Nephron (organoid): ENCODE results near the gene HECW1.
A peak's percentile ranks its signal among the peaks of the same experiment; 100 is the strongest.

Experiments
- H3K27ac Mint-ChIP-seq, 3 experiments: 2 replicates each; pipeline ENCODE4 v1.8.0; 2020; ENCODE audit warnings: mixed read lengths in 3 of 3, mild to moderate bottlenecking in 2 of 3, moderate library complexity in 1 of 3
- H3K27me3 Mint-ChIP-seq: 2 replicates; pipeline ENCODE4 v1.8.0; 2021; ENCODE audit warnings: low read depth, mild to moderate bottlenecking, moderate library complexity, mixed read lengths
- H3K36me3 Mint-ChIP-seq: 2 replicates; pipeline ENCODE4 v1.8.0; 2020; ENCODE audit warnings: low read depth, mixed read lengths
- H3K4me1 Mint-ChIP-seq: 2 replicates; pipeline ENCODE4 v1.8.0; 2020; ENCODE audit warnings: mixed read lengths
- H3K4me3 Mint-ChIP-seq, 3 experiments: 2 replicates each; pipeline ENCODE4 v1.8.0; 2020; ENCODE audit warnings: mild to moderate bottlenecking in 3 of 3, mixed read lengths in 3 of 3, moderate library complexity in 2 of 3
- H3K9me3 Mint-ChIP-seq: 2 replicates; pipeline ENCODE4 v1.8.0; 2020; ENCODE audit warnings: mixed read lengths
- TF ChIP-seq, protein P1 (sequence below), 3 experiments: fragments of 200-600 bp; sonication (generic); IDR thresholded peaks; one replicate each; pipeline ENCODE4 v1.5.0; 2021; ENCODE audit warnings: antibody characterized with exemption in 3 of 3; ENCODE audit not compliant: unreplicated experiment in 3 of 3

HECW1 gene

DNA sequence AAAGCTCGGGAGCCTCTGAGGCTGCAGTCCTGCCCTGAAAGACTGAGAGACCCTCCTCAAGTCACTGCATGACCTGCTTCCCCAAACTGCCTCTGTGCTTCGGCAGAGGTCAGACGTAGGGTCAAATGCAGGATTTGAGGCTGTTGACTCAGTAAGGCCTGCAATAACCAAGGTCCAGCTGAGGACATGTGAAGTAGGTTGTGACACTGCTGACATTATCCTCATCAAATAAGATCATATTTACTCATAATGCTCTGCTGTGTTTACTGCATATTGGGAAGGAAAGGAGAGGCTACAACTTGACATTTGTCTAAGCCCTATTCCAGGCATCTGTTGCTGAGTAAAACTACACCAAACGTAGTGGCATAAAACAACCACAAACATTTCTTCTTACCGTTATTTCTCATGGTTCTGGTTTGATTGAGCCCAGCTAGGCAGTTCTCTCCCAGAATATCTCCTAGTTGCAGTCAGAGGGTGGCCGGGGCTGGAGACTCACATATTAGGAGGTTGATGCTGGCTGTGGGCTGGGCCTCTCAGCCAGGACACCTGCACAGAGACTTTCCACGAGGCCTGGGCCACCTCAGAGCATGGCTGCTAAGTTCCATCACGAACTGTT is 348.4 kb downstream of the HECW1 start:
- TF ChIP-seq, protein P1, sequence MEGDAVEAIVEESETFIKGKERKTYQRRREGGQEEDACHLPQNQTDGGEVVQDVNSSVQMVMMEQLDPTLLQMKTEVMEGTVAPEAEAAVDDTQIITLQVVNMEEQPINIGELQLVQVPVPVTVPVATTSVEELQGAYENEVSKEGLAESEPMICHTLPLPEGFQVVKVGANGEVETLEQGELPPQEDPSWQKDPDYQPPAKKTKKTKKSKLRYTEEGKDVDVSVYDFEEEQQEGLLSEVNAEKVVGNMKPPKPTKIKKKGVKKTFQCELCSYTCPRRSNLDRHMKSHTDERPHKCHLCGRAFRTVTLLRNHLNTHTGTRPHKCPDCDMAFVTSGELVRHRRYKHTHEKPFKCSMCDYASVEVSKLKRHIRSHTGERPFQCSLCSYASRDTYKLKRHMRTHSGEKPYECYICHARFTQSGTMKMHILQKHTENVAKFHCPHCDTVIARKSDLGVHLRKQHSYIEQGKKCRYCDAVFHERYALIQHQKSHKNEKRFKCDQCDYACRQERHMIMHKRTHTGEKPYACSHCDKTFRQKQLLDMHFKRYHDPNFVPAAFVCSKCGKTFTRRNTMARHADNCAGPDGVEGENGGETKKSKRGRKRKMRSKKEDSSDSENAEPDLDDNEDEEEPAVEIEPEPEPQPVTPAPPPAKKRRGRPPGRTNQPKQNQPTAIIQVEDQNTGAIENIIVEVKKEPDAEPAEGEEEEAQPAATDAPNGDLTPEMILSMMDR (IDR thresholded peaks at IDR 0.05; ENCODE audit: unreplicated experiment in 3 of 3) = no peak
- Mint-ChIP-seq H3K4me1 (peaks cover 64% of the 10 kb centered on the region), H3K36me3 (no peaks in the 10 kb centered on the region), H3K27me3 (peaks cover 8% of the 10 kb centered on the region), H3K9me3 (no peaks in the 10 kb centered on the region), H3K27ac (peak overlapping the region in 1 of 3 experiments; percentile 51), H3K4me3 (peak overlapping the region in 1 of 3 experiments; percentile 26)

DNA sequence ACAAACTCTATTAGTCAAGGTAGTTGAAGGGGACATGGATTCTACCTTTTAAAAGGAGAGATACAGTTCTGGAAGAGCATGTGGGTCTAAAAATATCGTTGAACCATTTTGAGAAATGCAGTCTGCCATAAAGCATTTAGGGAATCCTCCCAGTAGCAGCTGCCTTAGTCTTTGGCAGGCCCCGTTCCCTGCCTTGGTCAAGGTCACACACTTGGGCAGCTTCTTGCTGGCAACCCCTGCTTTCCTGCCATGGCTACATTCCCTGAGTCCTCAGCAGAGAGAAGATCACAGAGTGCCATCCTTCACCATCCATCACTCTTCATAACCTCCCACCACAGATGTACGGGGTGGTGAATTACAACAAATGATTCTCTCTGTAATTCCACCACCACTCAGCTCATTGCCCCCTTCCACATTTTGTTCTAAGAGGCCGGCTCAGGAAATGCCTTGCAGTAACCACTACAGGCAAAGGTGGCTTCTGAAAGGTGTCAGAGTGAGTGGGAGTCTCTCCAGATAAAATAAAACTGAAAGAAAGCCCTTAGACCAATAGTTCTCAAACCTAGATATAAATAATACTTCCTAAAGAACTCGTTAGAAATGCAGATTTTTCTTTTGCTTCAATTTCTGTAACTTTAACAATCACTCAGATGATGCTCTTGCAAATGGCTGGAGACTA is 349.0 kb downstream of the HECW1 start:
- no peaks in the 10 kb centered on the region for H3K9me3 Mint-ChIP-seq
- peaks cover 8% of the 10 kb centered on the region for H3K27me3 Mint-ChIP-seq
- TF ChIP-seq, protein P1 (IDR thresholded peaks at IDR 0.05; ENCODE audit: unreplicated experiment in 3 of 3) = no peak
- H3K27ac Mint-ChIP-seq = peak overlapping the region in 2 of 3 experiments; percentile 40 to 51
- peaks cover 71% of the 10 kb centered on the region for H3K4me1 Mint-ChIP-seq
- H3K36me3 Mint-ChIP-seq = no peaks in the 10 kb centered on the region
- peak overlapping the region in 1 of 3 experiments; percentile 26 for H3K4me3 Mint-ChIP-seq

DNA sequence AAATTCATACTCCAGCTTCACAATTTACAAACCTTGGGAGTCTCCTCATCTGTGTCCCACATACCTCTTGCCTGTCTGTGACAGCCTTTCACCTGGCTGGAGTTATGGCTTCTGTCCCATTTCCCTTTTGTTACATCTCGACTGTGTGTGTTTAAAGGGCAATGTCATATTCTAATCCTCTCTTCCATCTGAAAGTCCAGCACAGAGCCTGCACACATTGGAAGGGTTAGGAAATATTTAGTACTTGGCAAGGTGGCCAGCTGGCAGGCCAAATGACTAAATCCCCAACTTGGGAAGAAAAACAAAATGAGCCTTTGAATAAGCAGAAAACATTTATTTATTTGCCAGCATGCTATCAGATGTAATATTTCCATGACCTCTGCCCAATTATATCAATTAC is 350.4 kb downstream of the HECW1 start:
- TF ChIP-seq, protein P1 (IDR thresholded peaks at IDR 0.05; ENCODE audit: unreplicated experiment in 3 of 3) = no peak
- Mint-ChIP-seq H3K9me3 (no peaks in the 10 kb centered on the region), H3K4me1 (peaks cover 69% of the 10 kb centered on the region), H3K4me3 (peak overlapping the region in 1 of 3 experiments; percentile 56), H3K36me3 (no peaks in the 10 kb centered on the region), H3K27ac (peak overlapping the region in 2 of 3 experiments; percentile 26 to 83), H3K27me3 (peaks cover 14% of the 10 kb centered on the region)

DNA sequence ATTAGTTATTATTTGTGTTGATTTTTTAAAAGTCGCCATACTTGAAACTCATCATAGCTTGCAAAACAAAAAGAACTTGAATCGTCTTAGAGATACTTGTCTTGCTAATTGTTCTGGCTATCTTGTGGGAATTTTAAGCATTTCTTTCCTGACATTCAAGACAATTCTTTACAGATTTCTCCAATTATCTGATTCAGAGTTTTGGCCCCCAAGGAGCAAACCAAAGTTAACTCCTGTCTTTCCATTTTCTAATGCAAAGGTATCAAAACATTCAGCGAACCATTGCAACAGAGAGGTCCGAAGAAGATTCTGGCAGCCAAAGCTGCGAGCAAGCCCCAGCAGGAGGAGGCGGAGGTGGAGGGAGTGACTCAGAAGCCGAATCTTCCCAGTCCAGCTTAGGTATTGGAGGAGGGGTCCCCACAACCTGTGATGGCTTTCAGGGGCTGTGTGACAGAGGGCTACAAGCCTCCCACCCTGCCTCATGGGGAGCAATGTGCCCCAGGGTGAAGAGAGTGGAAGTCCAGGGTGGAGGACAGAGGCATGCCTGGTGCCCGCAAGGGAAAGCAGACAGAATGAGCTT is 351.0 kb downstream of the HECW1 start:
- Mint-ChIP-seq H3K36me3 (no peaks in the 10 kb centered on the region), H3K27me3 (peaks cover 14% of the 10 kb centered on the region), H3K27ac (peak overlapping the region in 1 of 3 experiments; percentile 83), H3K4me3 (no peak overlapping the region), H3K9me3 (no peaks in the 10 kb centered on the region), H3K4me1 (peaks cover 63% of the 10 kb centered on the region)
- TF ChIP-seq, protein P1 (IDR thresholded peaks at IDR 0.05; ENCODE audit: unreplicated experiment in 3 of 3) = no peak

DNA sequence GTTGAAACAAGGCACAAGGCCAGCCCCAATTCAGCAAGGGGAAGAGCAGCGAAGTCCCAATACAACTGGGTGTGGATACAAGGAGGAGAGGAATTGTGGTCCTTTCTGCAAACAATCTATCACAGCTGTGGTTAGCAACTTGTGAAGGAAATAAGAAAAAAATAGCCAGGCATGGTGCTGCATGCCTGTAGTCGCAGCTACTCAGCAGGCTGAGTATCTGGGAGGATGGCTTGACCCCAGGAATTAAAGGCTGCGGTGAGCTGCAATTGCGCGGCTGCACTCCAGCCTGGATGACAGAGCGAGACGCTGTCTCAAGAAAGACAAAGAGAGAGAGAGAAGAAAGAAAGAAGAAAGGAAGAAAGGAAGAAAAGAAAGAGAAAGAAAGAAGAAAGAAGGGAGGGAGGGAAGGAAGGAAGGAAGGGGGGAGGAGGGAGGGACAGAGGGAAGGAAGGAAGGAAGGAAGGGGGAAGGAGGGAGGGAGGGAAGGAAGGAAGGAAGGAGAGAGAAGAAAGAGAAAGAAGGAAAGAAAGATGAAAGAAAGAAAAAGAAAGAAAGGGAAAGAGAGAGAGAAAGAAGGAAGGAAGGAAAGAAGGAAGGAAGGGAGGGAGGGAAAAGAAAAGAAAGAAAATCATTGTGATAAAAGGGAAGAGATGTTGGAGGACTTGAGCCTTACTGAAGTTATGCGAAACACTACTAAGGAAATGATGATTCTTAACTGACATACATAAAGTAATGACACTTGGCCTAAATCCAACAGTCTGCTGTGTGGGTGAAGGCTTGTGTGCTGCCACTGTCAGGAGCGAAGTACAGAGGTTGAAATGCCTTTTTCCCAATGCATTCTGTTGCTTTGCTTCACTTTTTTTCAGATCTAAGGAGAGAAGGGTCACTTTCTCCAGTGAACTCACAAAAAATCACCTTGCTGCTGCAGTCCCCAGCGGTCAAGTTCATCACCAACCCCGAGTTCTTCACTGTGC is 353.4 kb downstream of the HECW1 start:
- Mint-ChIP-seq H3K27ac (peak overlapping the region; percentile 53 to 90 (median 85)), H3K4me3 (peak overlapping the region in 1 of 3 experiments; percentile 7), H3K9me3 (no peaks in the 10 kb centered on the region), H3K36me3 (no peaks in the 10 kb centered on the region), H3K27me3 (peaks cover 18% of the 10 kb centered on the region), H3K4me1 (peaks cover 44% of the 10 kb centered on the region)
- TF ChIP-seq, protein P1 (IDR thresholded peaks at IDR 0.05; ENCODE audit: unreplicated experiment in 3 of 3) = no peak
